Activated gamma-delta T cell (primary cell): ENCODE data around the gene PPP1R1B.

Experiments used
- DNase-seq: peaks from one replicate; lab custom pipeline; 2025; lab: John Stamatoyannopoulos, UW

The PPP1R1B gene

GRCh38 chr17:39615434-39615833 is 11.3 kb upstream of the PPP1R1B start:
- no peak for DNase-seq

GRCh38 chr17:39617100-39617445 is 9.7 kb upstream of the PPP1R1B start:
- DNase-seq = no peak

- peak; percentile 30 for DNase-seq
Measured at GRCh38 chr17:39617446-39618245, 9.1 kb upstream of the PPP1R1B start.

GRCh38 chr17:39618246-39618913 is 8.4 kb upstream of the PPP1R1B start:
- DNase-seq = no peak

- no peak for DNase-seq
Measured at GRCh38 chr17:39618956-39619785, 7.6 kb upstream of the PPP1R1B start.

GRCh38 chr17:39619786-39620101 is 7.0 kb upstream of the PPP1R1B start:
- no peak for DNase-seq

GRCh38 chr17:39621523-39622379 is 5.0 kb upstream of the PPP1R1B start:
- DNase-seq = peak; percentile 30

GRCh38 chr17:39622380-39623006 is 4.3 kb upstream of the PPP1R1B start:
- no peak for DNase-seq

- DNase-seq = peak; percentile 51
Measured at GRCh38 chr17:39623356-39623950, 3.3 kb upstream of the PPP1R1B start.

GRCh38 chr17:39624313-39624712 is 2.4 kb upstream of the PPP1R1B start:
- no peak for DNase-seq

GRCh38 chr17:39625198-39625785 is 1.5 kb upstream of the PPP1R1B start:
- no peak for DNase-seq

GRCh38 chr17:39627047-39627711 is 427 bp downstream of the PPP1R1B start:
- DNase-seq = no peak

GRCh38 chr17:39627712-39628516 is 1.2 kb downstream of the PPP1R1B start:
- no peak for DNase-seq

GRCh38 chr17:39628655-39629493 is 2.1 kb downstream of the PPP1R1B start:
- no peak for DNase-seq

GRCh38 chr17:39629494-39629880 is 2.7 kb downstream of the PPP1R1B start:
- no peak for DNase-seq

- DNase-seq = no peak
Measured at GRCh38 chr17:39629898-39630297, 3.1 kb downstream of the PPP1R1B start.

GRCh38 chr17:39631403-39631802 is 4.7 kb downstream of the PPP1R1B start:
- DNase-seq = no peak
